H1 (cell line): Measurements from ENCODE around the gene COX10. TPM values are rescaled to one million over a fixed set of nuclear protein-coding genes. Genes with fewer than 3 reads are reported as not detected.
"Not testable (repeated sequence)": the region's sequence is repeated elsewhere in the genome, so short reads cannot be mapped to it uniquely, and the experiment has no call there.

Experiments
- CTCF ChIA-PET: fragments of 300-600 bp; sonication (Branson Sonifier 250); formaldehyde crosslinking; loops from one replicate; lab custom pipeline; 2021; ENCODE audit not compliant: partially characterized antibody; lab: Charles Lee
- POLR2A ChIA-PET: fragments of 300-600 bp; sonication (Branson Sonifier 250); formaldehyde crosslinking; loops from one replicate; lab custom pipeline; 2021; ENCODE audit warnings: inconsistent platforms; ENCODE audit not compliant: partially characterized antibody; lab: Charles Lee
- DNase-seq, 2 experiments: peaks; one replicate each; pipeline versions ENCODE4 v3.0.0 to v3.0.0-alpha.2; 2010 to 2022; ENCODE audit warnings: low spot score in 2 of 2, low read depth in 1 of 2, mixed read lengths in 1 of 2
- FAIRE-seq: peaks from 2 replicates; lab custom pipeline; 2011; peaks lifted over from hg19 to GRCh38; lab: Jason Lieb, UNC
- H2AFZ ChIP-seq: 2 replicates; pipeline ENCODE4 v1.8.1; 2012; ENCODE audit warnings: low read length, inconsistent platforms
- H2AK5ac ChIP-seq: 2 replicates; pipeline ENCODE4 v1.6.1; 2013; ENCODE audit warnings: low read depth, low read length
- H2BK120ac ChIP-seq: replicated peaks from 2 replicates; pipeline ENCODE3; 2013; ENCODE audit warnings: low read depth, low read length, inconsistent platforms
- H2BK12ac ChIP-seq: 2 replicates; pipeline ENCODE4 v1.6.1; 2013; ENCODE audit warnings: low read depth, low read length
- H2BK15ac ChIP-seq: 2 replicates; pipeline ENCODE4 v1.6.1; 2013; ENCODE audit warnings: low read length
- H2BK20ac ChIP-seq: 2 replicates; pipeline ENCODE4 v1.6.1; 2013; ENCODE audit warnings: low read length
- H2BK5ac ChIP-seq: 2 replicates; pipeline ENCODE4 v1.6.1; 2013; ENCODE audit warnings: low read depth, low read length
- H3K14ac ChIP-seq: 2 replicates; pipeline ENCODE4 v1.6.1; 2013; ENCODE audit warnings: inconsistent platforms; ENCODE audit not compliant: insufficient read length
- H3K18ac ChIP-seq: 2 replicates; pipeline ENCODE4 v1.6.1; 2013; ENCODE audit warnings: low read length; ENCODE audit errors: extremely low read depth
- H3K23ac ChIP-seq: 2 replicates; pipeline ENCODE4 v1.6.1; 2013; ENCODE audit warnings: inconsistent platforms; ENCODE audit not compliant: insufficient read length
- H3K23me2 ChIP-seq: 2 replicates; pipeline ENCODE4 v1.6.1; 2013; ENCODE audit warnings: low read depth, low read length
- H3K27ac ChIP-seq: 2 replicates; pipeline ENCODE4 v1.6.1; 2011; ENCODE audit warnings: low read depth, low read length, inconsistent platforms
- H3K27me3 ChIP-seq, 4 experiments: replicated peaks in 1 of 4; 1 replicate in 1 of 4; 2 replicates in 3 of 4; pipeline versions ENCODE4 v1.6.1 to v1.8.1; 2011 to 2013; ENCODE audit warnings: low read length in 3 of 4, mild to moderate bottlenecking in 3 of 4, inconsistent platforms in 2 of 4, mixed read lengths in 2 of 4, moderate library complexity in 1 of 4; ENCODE audit not compliant: control insufficient read depth in 3 of 4, insufficient read depth in 3 of 4; ENCODE audit errors: extremely low read depth in 1 of 4
- H3K36me3 ChIP-seq, 4 experiments: 2 replicates each; pipeline versions ENCODE4 v1.6.1 to v1.8.1; 2011 to 2013; ENCODE audit warnings: mild to moderate bottlenecking in 4 of 4, low read length in 3 of 4, moderate library complexity in 2 of 4, control low read depth in 1 of 4, inconsistent platforms in 1 of 4; ENCODE audit not compliant: insufficient read depth in 4 of 4, control insufficient read depth in 2 of 4
- H3K4ac ChIP-seq: replicated peaks from 2 replicates; pipeline ENCODE3; 2013; ENCODE audit warnings: low read length, low read depth, mixed read lengths, inconsistent platforms; ENCODE audit not compliant: insufficient read length
- H3K4me1 ChIP-seq, 4 experiments: replicated peaks in 1 of 4; 1 replicate in 1 of 4; 2 replicates in 3 of 4; pipeline versions ENCODE4 v1.6.1 to v1.8.1; 2011 to 2013; ENCODE audit warnings: low read length in 3 of 4, inconsistent platforms in 2 of 4, mixed read lengths in 1 of 4; ENCODE audit not compliant: insufficient read depth in 4 of 4, control insufficient read depth in 3 of 4
- H3K4me2 ChIP-seq, 2 experiments: 2 replicates each; pipeline versions ENCODE4 v1.6.1 to v1.8.1; 2011 to 2013; ENCODE audit warnings: low read depth in 2 of 2, low read length in 2 of 2, control low read depth in 1 of 2, inconsistent platforms in 1 of 2, mild to moderate bottlenecking in 1 of 2; ENCODE audit not compliant: insufficient read depth in 1 of 2
- H3K4me3 ChIP-seq, 4 experiments: fragments of 200-600, 300-600 bp in 1 of 4; sonication (generic), shearing (Covaris generic), sonication (Bioruptor Twin) in 1 of 4; 2 replicates each; pipeline versions ENCODE4 v1.5.1 to v1.8.1; 2011 to 2016; ENCODE audit warnings: low read length in 4 of 4, low read depth in 3 of 4, control low read depth in 2 of 4, inconsistent platforms in 2 of 4, mild to moderate bottlenecking in 2 of 4, mixed read lengths in 1 of 4, moderate library complexity in 1 of 4; ENCODE audit not compliant: insufficient read depth in 2 of 4; ENCODE audit errors: extremely low read depth in 1 of 4
- H3K56ac ChIP-seq: replicated peaks from 2 replicates; pipeline ENCODE3; 2013; ENCODE audit warnings: low read depth, mild to moderate bottlenecking, mixed read lengths, low read length, inconsistent platforms; ENCODE audit not compliant: insufficient read length
- H3K79me1 ChIP-seq: 2 replicates; pipeline ENCODE4 v1.6.1; 2013; ENCODE audit warnings: low read depth, low read length, control low read depth
- H3K79me2 ChIP-seq, 2 experiments: 2 replicates each; pipeline versions ENCODE4 v1.6.1 to v1.8.1; 2012 to 2013; ENCODE audit warnings: low read length in 2 of 2, mild to moderate bottlenecking in 2 of 2, inconsistent platforms in 1 of 2; ENCODE audit not compliant: insufficient read depth in 2 of 2, control insufficient read depth in 1 of 2
- H3K9ac ChIP-seq, 4 experiments: replicated peaks in 1 of 4; 1 replicate in 1 of 4; 2 replicates in 3 of 4; pipeline versions ENCODE4 v1.6.1 to v1.8.1; 2011 to 2013; ENCODE audit warnings: low read depth in 3 of 4, low read length in 3 of 4, control low read depth in 2 of 4, mild to moderate bottlenecking in 2 of 4, moderate library complexity in 2 of 4, inconsistent platforms in 1 of 4; ENCODE audit errors: extremely low read depth in 1 of 4
- H3K9me3 ChIP-seq, 2 experiments: 2 replicates each; pipeline versions ENCODE4 v1.6.1 to v1.8.1; 2012 to 2013; ENCODE audit warnings: mild to moderate bottlenecking in 2 of 2, moderate library complexity in 2 of 2, control low read depth in 1 of 2, inconsistent platforms in 1 of 2, low read depth in 1 of 2, low read length in 1 of 2, mixed read lengths in 1 of 2; ENCODE audit not compliant: insufficient read depth in 2 of 2
- H4K20me1 ChIP-seq, 2 experiments: replicated peaks in 1 of 2; 2 replicates each; pipeline versions ENCODE3 to v1.8.1; 2011 to 2013; ENCODE audit warnings: inconsistent platforms in 2 of 2, low read length in 2 of 2, mild to moderate bottlenecking in 1 of 2; ENCODE audit not compliant: insufficient read depth in 2 of 2, control insufficient read depth in 1 of 2
- H4K5ac ChIP-seq: 2 replicates; pipeline ENCODE4 v1.6.1; 2013; ENCODE audit warnings: low read length, low read depth, mixed read lengths, inconsistent platforms; ENCODE audit not compliant: insufficient read length
- H4K8ac ChIP-seq: 2 replicates; pipeline ENCODE4 v1.8.0; 2013; ENCODE audit warnings: mild to moderate bottlenecking, moderate library complexity, low read length, inconsistent platforms; ENCODE audit not compliant: insufficient read depth; ENCODE audit errors: extremely low read depth
- H4K91ac ChIP-seq: replicated peaks from 2 replicates; pipeline ENCODE3; 2013; ENCODE audit warnings: low read length, mixed read lengths, inconsistent platforms; ENCODE audit not compliant: insufficient read length
- WGBS, 2 experiments: shearing (Covaris generic) in 1 of 2; methylation state at CpG; one replicate each; pipeline versions ENCODE4 v1.1.6 to v1.1.7; 2013 to 2015; ENCODE audit warnings: low lambda C conversion rate in 2 of 2, mixed read lengths in 2 of 2, inconsistent platforms in 1 of 2, low coverage in 1 of 2, missing lambda C conversion rate in 1 of 2; ENCODE audit not compliant: insufficient replicate concordance in 2 of 2, insufficient coverage in 1 of 2, insufficient read length in 1 of 2; ENCODE audit errors: extremely low coverage in 1 of 2, missing lambda C conversion rate in 1 of 2; 5-methylcytosine and 5-hydroxymethylcytosine counted together
- polyA plus RNA-seq, 7 experiments: library from polyadenylated mRNA; depleted of rRNA in 3 of 7; stranded (reverse) in 5 of 7; unstranded in 2 of 7; fragments of >200 nt in 5 of 7; fragments of 200-250 nt in 2 of 7; gene quantifications; 1 replicate in 5 of 7; 2 replicates in 1 of 7; 4 replicates in 1 of 7; pipeline versions ENCODE4 v1.2.1 to v1.2.3, GENCODE V29; 2011 to 2013; ENCODE audit warnings: missing spikeins in 2 of 7, mixed read lengths in 2 of 7
- total RNA-seq: library from RNA; stranded (reverse); fragmentation: NEBNext Ultra II Directional; extraction: Animal tissue kit (Norgen Biotek cat#: 25700); gene quantifications from 2 replicates; pipeline ENCODE4 v1.2.1, GENCODE V29; 2021

COX10 gene
- total and polyA plus RNA-seq, 2 of the 8 experiments (the other 6 are each of a cell fraction or from before 2014, with no cell fraction given): 18.0 to 23.0 TPM

DNA sequence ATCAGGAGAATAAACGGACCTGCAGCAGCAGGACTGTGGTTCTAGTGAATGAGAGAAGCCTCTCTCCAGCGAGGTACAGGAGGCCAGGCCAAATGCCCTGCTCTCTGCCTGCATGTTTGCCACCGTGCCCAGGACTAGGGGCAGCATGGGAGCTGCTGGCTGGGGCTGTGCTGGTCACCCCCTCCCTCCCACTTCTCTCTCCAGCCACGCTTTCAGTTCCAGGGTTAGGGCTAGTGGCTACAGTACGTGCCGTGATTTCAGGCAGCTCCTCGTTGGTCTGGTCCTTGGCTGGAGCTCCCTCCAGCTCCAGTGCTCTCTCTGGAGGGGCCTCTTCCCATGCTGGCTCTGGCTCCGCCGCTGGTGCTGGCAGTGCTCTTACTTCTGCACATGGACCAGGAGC lies 166.7 kb downstream of the COX10 start:
- H3K4me2 ChIP-seq, H3K79me2 ChIP-seq, H3K27ac ChIP-seq, H2AK5ac ChIP-seq, H3K27me3 ChIP-seq, H3K23me2 ChIP-seq, H3K56ac ChIP-seq, H3K4me1 ChIP-seq, H4K5ac ChIP-seq, CTCF ChIA-PET, H2BK12ac ChIP-seq, H4K91ac ChIP-seq, H2BK20ac ChIP-seq, FAIRE-seq, H3K9me3 ChIP-seq, H3K4me3 ChIP-seq, H3K79me1 ChIP-seq, H3K18ac ChIP-seq, H2BK5ac ChIP-seq, H4K8ac ChIP-seq, H2BK15ac ChIP-seq, H3K36me3 ChIP-seq, H2AFZ ChIP-seq, H4K20me1 ChIP-seq, H3K4ac ChIP-seq, H3K14ac ChIP-seq, DNase-seq, POLR2A ChIA-PET, H3K9ac ChIP-seq, H3K23ac ChIP-seq, H2BK120ac ChIP-seq: not testable (repeated sequence)
- 86% methylated on average over 7 of the region's 9 CpGs; no CpG with 5 or more reads in 1 of the 2 experiments for whole genome bisulfite sequencing, 2 experiments

DNA sequence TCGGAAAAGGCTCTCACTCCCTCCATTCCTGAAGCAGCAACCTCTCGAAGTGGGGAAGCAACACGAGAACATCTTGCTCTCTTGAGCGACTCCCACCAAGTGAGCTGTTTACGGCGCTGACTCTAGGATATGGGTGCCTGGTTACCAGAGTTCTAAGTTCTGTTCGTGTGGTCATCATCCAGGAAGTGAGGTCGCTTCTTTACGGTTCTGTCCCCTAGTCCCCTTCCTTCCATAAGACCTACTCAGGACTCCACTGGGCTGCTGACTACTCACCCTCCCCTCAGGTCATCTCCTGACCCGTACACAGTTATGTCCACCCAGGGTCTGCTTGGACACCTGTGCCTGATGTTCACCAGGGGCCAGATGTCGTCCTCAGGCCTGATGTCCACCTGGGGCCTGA lies 167.5 kb downstream of the COX10 start, which contains the start of gene CDRT15:
Gene CDRT15, minus strand, starts transcription at position 101 of the 400 bp plus-strand sequence. Its CDS starts 29 bp downstream, at position 72.
- FAIRE-seq, H3K4me1 ChIP-seq, POLR2A ChIA-PET, H2BK12ac ChIP-seq, DNase-seq, H2BK120ac ChIP-seq, H2BK15ac ChIP-seq, H3K9me3 ChIP-seq, H4K91ac ChIP-seq, H3K4me2 ChIP-seq, H3K27ac ChIP-seq, H3K4me3 ChIP-seq, H3K14ac ChIP-seq, H3K23me2 ChIP-seq, H4K8ac ChIP-seq, H4K20me1 ChIP-seq, H3K79me2 ChIP-seq, H3K18ac ChIP-seq, CTCF ChIA-PET, H3K27me3 ChIP-seq, H3K4ac ChIP-seq, H3K23ac ChIP-seq, H2AFZ ChIP-seq, H3K79me1 ChIP-seq, H4K5ac ChIP-seq, H2BK5ac ChIP-seq, H3K9ac ChIP-seq, H2BK20ac ChIP-seq, H3K36me3 ChIP-seq, H3K56ac ChIP-seq, H2AK5ac ChIP-seq: not testable (repeated sequence)
- WGBS, 2 experiments: 94% methylated on average over 10 of the region's 11 CpGs; no CpG with 5 or more reads in 1 of the 2 experiments
